Tibial nerve (tissue), 4 donors: ENCODE measurements around the gene BRPF1. TPM values are rescaled to one million over a fixed set of nuclear protein-coding genes. Genes with fewer than 3 reads are reported as not detected.

ENCODE experiments used
- DNase-seq, 2 donors: peaks; one replicate each; pipeline ENCODE4 v3.0.0-alpha.2; 2019; ENCODE audit warnings: low spot score in 2 of 2
- H3K27ac ChIP-seq, 4 donors: fragments of 200-600 bp; sonication (generic) in 3 of 4; one replicate each; pipeline ENCODE4 v1.5.1; 2017 to 2019; ENCODE audit warnings: mild to moderate bottlenecking in 1 of 4
- H3K27me3 ChIP-seq, 2 donors: fragments of 200-600 bp; sonication (generic) in 1 of 2; one replicate each; pipeline versions ENCODE4 v1.5.1 to v1.6.0; 2017 to 2019
- H3K36me3 ChIP-seq, 3 donors: fragments of 200-600 bp; sonication (generic); one replicate each; pipeline ENCODE4 v1.5.1; 2018 to 2019
- H3K4me1 ChIP-seq, 4 donors: fragments of 200-600 bp; sonication (generic) in 3 of 4; one replicate each; pipeline ENCODE4 v1.5.1; 2017 to 2019
- H3K4me3 ChIP-seq, 4 donors: fragments of 200-600 bp; sonication (generic) in 3 of 4; one replicate each; pipeline ENCODE4 v1.5.1; 2017 to 2019; ENCODE audit warnings: mild to moderate bottlenecking in 1 of 4, moderate library complexity in 1 of 4
- H3K9me3 ChIP-seq, 4 donors: fragments of 200-600 bp; sonication (generic) in 3 of 4; one replicate each; pipeline ENCODE4 v1.5.1; 2017 to 2019
- CTCF ChIP-seq, 5 experiments: fragments of 200-600 bp in 3 of 5; fragments of 450-650 bp in 2 of 5; sonication (generic) in 3 of 5; IDR thresholded peaks; one replicate each; pipeline ENCODE4 v1.5.1; 2016 to 2019; ENCODE audit warnings: antibody characterized with exemption in 5 of 5, mild to moderate bottlenecking in 3 of 5, moderate library complexity in 2 of 5
- EP300 ChIP-seq, 2 donors: sonication (generic); formaldehyde crosslinking; IDR thresholded peaks; one replicate each; pipeline ENCODE4 v1.6.1; 2017; ENCODE audit warnings: antibody characterized with exemption in 2 of 2, mild to moderate bottlenecking in 1 of 2
- POLR2A ChIP-seq, 2 donors: fragments of 450-650 bp; IDR thresholded peaks; one replicate each; pipeline ENCODE4 v1.6.1; 2017; ENCODE audit warnings: antibody characterized with exemption in 2 of 2, mild to moderate bottlenecking in 2 of 2, moderate library complexity in 2 of 2
- WGBS, 2 donors: methylation state at CpG; one replicate each; pipeline ENCODE4 v1.1.5; 2018; 5-methylcytosine and 5-hydroxymethylcytosine counted together
- total RNA-seq, 4 donors: library from RNA; depleted of rRNA; stranded (reverse); fragments of >200 nt; gene quantifications; one replicate each; pipeline ENCODE4 v1.1.0, GENCODE V29; 2016

Gene BRPF1
- total RNA-seq, 4 donors from 2014 or later = 18.0 to 21.0 (median 20.6) TPM

GRCh38 chr3:9776896-9777693, 45.6 kb downstream of the BRPF1 start:
- no peak for DNase-seq
- WGBS, 2 donors = 72 to 76% methylated on average over 5 of the region's 5 CpGs
- H3K36me3 ChIP-seq = peaks cover 0 to 31% (median 0%) of the 10 kb centered on the region in 3 donors

DNA sequence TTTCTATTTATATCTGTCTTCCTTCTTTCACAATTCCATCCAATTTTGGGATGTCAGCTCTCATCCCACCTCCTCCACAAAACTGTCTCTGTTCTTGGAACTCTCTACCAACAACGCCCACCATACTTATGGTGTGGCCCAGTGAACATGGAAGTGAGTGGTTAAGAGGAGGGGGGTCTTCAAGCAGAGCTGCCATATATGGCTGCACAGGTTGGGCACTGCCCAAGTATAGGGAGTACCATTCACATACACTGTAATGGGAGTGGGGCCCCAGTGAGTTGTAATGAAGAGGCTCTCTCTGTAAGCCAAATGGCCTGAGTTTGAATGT, 46.1 kb downstream of the BRPF1 start:
- Histone ChIP-seq H3K27me3 (no peaks in the 10 kb centered on the region), H3K27ac (no peak overlapping the region), H3K36me3 (peaks cover 0 to 37% (median 0%) of the 10 kb centered on the region in 3 donors), H3K9me3 (no peaks in the 10 kb centered on the region), H3K4me1 (peaks cover 0 to 20% (median 9%) of the 10 kb centered on the region in 4 donors), H3K4me3 (no peak overlapping the region)
- WGBS, 2 donors = 59 to 94% methylated on average over 1 of the region's 1 CpG
- TF ChIP-seq POLR2A (IDR thresholded peaks at IDR 0.05) = no peak
- TF ChIP-seq EP300 (IDR thresholded peaks at IDR 0.05) = no peak
- no peak for TF ChIP-seq CTCF (IDR thresholded peaks at IDR 0.05)
- no peak for DNase-seq

More at GRCh38 chr3:9776896-9777693, 45.6 kb downstream of the BRPF1 start:
- Histone ChIP-seq H3K4me1 (peaks cover 0 to 20% (median 9%) of the 10 kb centered on the region in 4 donors), H3K27me3 (no peaks in the 10 kb centered on the region), H3K4me3 (no peak overlapping the region), H3K9me3 (no peaks in the 10 kb centered on the region), H3K27ac (no peak overlapping the region)
- TF ChIP-seq EP300 (IDR thresholded peaks at IDR 0.05) (no peak), POLR2A (IDR thresholded peaks at IDR 0.05) (no peak)

DNA sequence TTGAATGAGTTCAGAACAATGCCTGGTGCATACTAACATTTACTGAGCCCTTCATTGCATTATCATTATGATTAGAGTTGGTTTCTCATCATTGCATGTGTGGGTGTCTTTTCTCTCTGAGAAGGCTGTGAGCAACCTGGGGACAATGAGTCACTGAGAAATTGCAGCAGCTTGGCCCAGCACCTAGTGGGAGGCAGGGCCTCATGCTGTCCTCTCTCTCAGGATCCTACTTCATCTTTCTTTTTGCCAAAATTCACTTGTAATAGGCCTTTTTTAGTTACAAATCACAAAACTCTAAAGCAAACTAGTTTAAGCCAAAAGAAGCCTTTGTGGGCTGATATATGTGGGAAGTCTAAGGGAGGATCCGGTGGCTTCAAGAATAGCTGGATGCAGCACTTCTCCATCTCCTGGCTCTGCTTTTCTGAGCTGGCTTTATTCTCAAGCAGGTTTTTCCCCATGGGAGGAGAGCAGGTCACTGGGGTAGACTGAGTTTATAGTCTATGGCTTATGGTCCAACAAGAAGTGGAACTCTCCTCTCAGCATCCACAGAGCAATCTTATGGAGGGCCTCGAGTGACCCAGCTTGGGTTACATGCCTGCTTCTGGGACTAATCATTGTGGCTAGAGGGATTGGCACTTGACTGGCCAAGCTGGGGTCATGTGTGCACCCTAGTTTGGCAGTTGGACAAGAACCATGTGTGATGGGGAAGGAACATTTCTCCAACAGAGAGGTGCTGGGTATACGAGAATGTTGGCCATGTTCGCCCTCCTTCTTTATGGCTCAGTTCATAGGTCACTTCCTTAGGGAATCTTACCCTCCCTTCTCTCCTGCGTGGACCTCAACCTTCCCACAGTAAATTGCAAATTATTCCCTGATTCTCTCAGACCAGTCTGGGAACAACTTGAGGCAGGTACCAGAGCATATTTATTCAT, 46.9 kb downstream of the BRPF1 start:
- no peak for DNase-seq
- no peaks in the 10 kb centered on the region for H3K9me3 ChIP-seq
- H3K4me3 ChIP-seq = no peak overlapping the region
- no peaks in the 10 kb centered on the region for H3K27me3 ChIP-seq
- 61 to 64% methylated on average over 5 of the region's 5 CpGs for WGBS, 2 donors
- peak overlapping the region in 1 of 4 donors; percentile 25 for H3K27ac ChIP-seq
- TF ChIP-seq POLR2A (IDR thresholded peaks at IDR 0.05) (no peak), CTCF (IDR thresholded peaks at IDR 0.05) (no peak), EP300 (IDR thresholded peaks at IDR 0.05) (no peak)
- H3K36me3 ChIP-seq = peaks cover 0 to 44% (median 0%) of the 10 kb centered on the region in 3 donors
- peaks cover 0 to 20% (median 9%) of the 10 kb centered on the region in 4 donors for H3K4me1 ChIP-seq

- WGBS, 2 donors = 78 to 84% methylated on average over 6 of the region's 6 CpGs
- Histone ChIP-seq H3K27ac (peak overlapping the region in 1 of 4 donors; percentile 25), H3K36me3 (peaks cover 4 to 52% (median 4%) of the 10 kb centered on the region in 3 donors), H3K4me1 (peaks cover 0 to 20% (median 9%) of the 10 kb centered on the region in 4 donors), H3K27me3 (no peaks in the 10 kb centered on the region), H3K4me3 (no peak overlapping the region), H3K9me3 (no peaks in the 10 kb centered on the region)
- TF ChIP-seq EP300 (IDR thresholded peaks at IDR 0.05) = no peak
- no peak for TF ChIP-seq CTCF (IDR thresholded peaks at IDR 0.05)
- no peak for TF ChIP-seq POLR2A (IDR thresholded peaks at IDR 0.05)
- DNase-seq = no peak
Observed at GRCh38 chr3:9779075-9779593, 47.6 kb downstream of the BRPF1 start.

GRCh38 chr3:9779721-9780457, 48.4 kb downstream of the BRPF1 start:
- 75 to 80% methylated on average over 8 of the region's 8 CpGs for WGBS, 2 donors
- no peak for TF ChIP-seq POLR2A (IDR thresholded peaks at IDR 0.05)
- no peak for TF ChIP-seq CTCF (IDR thresholded peaks at IDR 0.05)
- TF ChIP-seq EP300 (IDR thresholded peaks at IDR 0.05) = no peak
- no peaks in the 10 kb centered on the region for H3K9me3 ChIP-seq
- H3K4me3 ChIP-seq = no peak overlapping the region
- DNase-seq = no peak
- H3K27me3 ChIP-seq = no peaks in the 10 kb centered on the region
- peaks cover 0 to 20% (median 9%) of the 10 kb centered on the region in 4 donors for H3K4me1 ChIP-seq
- peak overlapping the region in 3 of 4 donors; percentile 10 to 62 (median 43) for H3K27ac ChIP-seq
- peaks cover 5 to 59% (median 5%) of the 10 kb centered on the region in 3 donors for H3K36me3 ChIP-seq
